Measurements from ENCODE around the gene C2CD3. TPM values are rescaled to one million over a fixed set of nuclear protein-coding genes. Genes with fewer than 3 reads are reported as not detected.

Gene C2CD3
- total and polyA plus RNA-seq, 2 of the 4 experiments (the other 2 are of a cell fraction), result 11.1 to 19.2 TPM

GRCh38 chr11:73982990-73983740, 187.6 kb downstream of the C2CD3 start:
- BruUV-seq (replicated peaks), result no TSS peak
- peak overlapping the region; percentile 38 to 89 for H4K8ac ChIP-seq (ENCODE audit: low read depth in 2 of 2, low read length in 2 of 2)

More at GRCh38 chr11:73982990-73983740, 187.6 kb downstream of the C2CD3 start:
- Histone ChIP-seq H4K91ac (ENCODE audit: insufficient read depth, low read depth, low read length) (peak overlapping the region; percentile 91), H2BK15ac (ENCODE audit: low read depth, low read length) (peak overlapping the region; percentile 63; the same call in 1 of the 3 replicates), H4K5ac (ENCODE audit: low read depth, low read length) (peak overlapping the region; percentile 1; the same call in 1 of the 2 replicates), H3K9me1 (ENCODE audit: insufficient read depth, low read length) (peaks cover 9% of the 10 kb centered on the region; the same call in 1 of the 2 replicates), H3K27me3 (ENCODE audit: control insufficient read depth, insufficient read depth, low read length) (no peaks in the 10 kb centered on the region), H3K56ac (ENCODE audit: extremely low read depth, insufficient read depth, low read length) (peak overlapping the region; percentile 25; the same call in 1 of the 2 replicates), H3K9me3 (ENCODE audit: control insufficient read depth, insufficient read depth, low read length) (no peaks in the 10 kb centered on the region), H3K4ac (ENCODE audit: low read depth, low read length) (peak overlapping the region; percentile 59), H3K23ac (ENCODE audit: low read depth, low read length) (peak overlapping the region; percentile 44; the same call in 1 of the 2 replicates), H2BK20ac (ENCODE audit: low read depth, low read length) (no peak overlapping the region), H3K27ac (ENCODE audit: insufficient read depth, low read length) (peak overlapping the region; percentile 29), H2BK5ac (ENCODE audit: low read depth, low read length, poor library complexity, severe bottlenecking) (peak overlapping the region; percentile 49), H2AFZ (replicated peaks; ENCODE audit: low read length, poor library complexity) (peak overlapping the region; percentile 99), H3K36me3 (ENCODE audit: control insufficient read depth, insufficient read depth, low read length) (no peaks in the 10 kb centered on the region), H2BK120ac (ENCODE audit: low read depth, low read length) (peak overlapping the region; percentile 27; the same call in 1 of the 2 replicates), H3K9ac (ENCODE audit: low read depth, low read length) (peak overlapping the region; percentile 22; the same call in 1 of the 2 replicates), H3K18ac (ENCODE audit: low read depth, low read length) (0 out of 2 replicates have a peak overlapping the region, but pooled peaks have one; percentile 0), H3K4me3 (ENCODE audit: insufficient read depth, low read depth, low read length) (peak overlapping the region; percentile 58), H3K79me1 (ENCODE audit: low read depth in 1 of 2, low read length in 2 of 2) (0 out of 4 replicates have a peak, but pooled peaks cover 0 to 10% of the 10 kb centered on the region in 2 experiments), H2AK9ac (replicated peaks; ENCODE audit: low read depth, low read length, poor library complexity) (peak overlapping the region; percentile 94), H4K20me1 (ENCODE audit: insufficient read depth, low read length) (peaks cover 3% of the 10 kb centered on the region; the same call in 1 of the 2 replicates), H3K4me1 (ENCODE audit: control insufficient read depth, insufficient read depth, low read length) (no peaks in the 10 kb centered on the region; the same call in 1 of the 2 replicates), H3K14ac (replicated peaks; ENCODE audit: low read depth, low read length) (peak overlapping the region; percentile 54), H3K4me2 (ENCODE audit: low read depth, low read length) (peak overlapping the region; percentile 82), H2AK5ac (ENCODE audit: low read depth, low read length) (peak overlapping the region; percentile 16; the same call in 1 of the 2 replicates)
- no peak; the same call in 1 of the 2 replicates for TF ChIP-seq MXI1 (IDR thresholded peaks at IDR 0.05; ENCODE audit: borderline replicate concordance, low read depth, low read length)
- peak; percentile 80 for TF ChIP-seq RCOR1 (IDR thresholded peaks at IDR 0.05; ENCODE audit: insufficient replicate concordance, low read length)
- peak; percentile 43; the same call in 1 of the 2 replicates for TF ChIP-seq POLR2A (IDR thresholded peaks at IDR 0.05; ENCODE audit: low read depth, low read length)
- TF ChIP-seq, protein P1, sequence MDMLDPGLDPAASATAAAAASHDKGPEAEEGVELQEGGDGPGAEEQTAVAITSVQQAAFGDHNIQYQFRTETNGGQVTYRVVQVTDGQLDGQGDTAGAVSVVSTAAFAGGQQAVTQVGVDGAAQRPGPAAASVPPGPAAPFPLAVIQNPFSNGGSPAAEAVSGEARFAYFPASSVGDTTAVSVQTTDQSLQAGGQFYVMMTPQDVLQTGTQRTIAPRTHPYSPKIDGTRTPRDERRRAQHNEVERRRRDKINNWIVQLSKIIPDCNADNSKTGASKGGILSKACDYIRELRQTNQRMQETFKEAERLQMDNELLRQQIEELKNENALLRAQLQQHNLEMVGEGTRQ (IDR thresholded peaks at IDR 0.05; ENCODE audit: low read depth, low read length), result peak; percentile 65
- TF ChIP-seq RFX5 (IDR thresholded peaks at IDR 0.05; ENCODE audit: low read depth, low read length), result 0 out of 2 replicates have a peak, but pooled peaks have one; percentile 8
- no peak for TF ChIP-seq ELK1 (IDR thresholded peaks at IDR 0.05; ENCODE audit: borderline replicate concordance, low read depth, low read length)
- 0 out of 2 replicates have a peak, but pooled peaks have one; percentile 32 for TF ChIP-seq MAZ (IDR thresholded peaks at IDR 0.05; ENCODE audit: borderline replicate concordance, low read depth, low read length)
- TF ChIP-seq RAD21 (IDR thresholded peaks at IDR 0.05; ENCODE audit: low read length), result no peak
- no peak for TF ChIP-seq CEBPB (IDR thresholded peaks at IDR 0.05; ENCODE audit: low read depth, low read length)
- TF ChIP-seq SMC3 (IDR thresholded peaks at IDR 0.05; ENCODE audit: low read depth, low read length), result no peak
- no peak for TF ChIP-seq CTCF (conservative IDR thresholded peaks at IDR 0.05; ENCODE audit: low read depth, low read length)
- peak; percentile 89 for TF ChIP-seq BHLHE40 (IDR thresholded peaks at IDR 0.05; ENCODE audit: low read depth, low read length)
- TF ChIP-seq MAFK (IDR thresholded peaks at IDR 0.05; ENCODE audit: low read depth, low read length), result no peak
- ChIA-PET CTCF (no interaction called here), POLR2A (ENCODE audit: unreplicated experiment) (no interaction called here)
- in situ Hi-C loops (cut with MboI; ENCODE audit: low sequenced_read_pairs), result no loop called here
- intact Hi-C loops (cut with micrococcal nuclease), result loop anchor here (10.0 kb wide), 1 partner anchor 332 kb away; the partner anchor contains the start of gene P4HA3
- peak; percentile 93 for ATAC-seq (ENCODE audit: low read depth)
- DNase-seq, result peak; percentile 85
- 2% methylated on average over 20 of the region's 56 CpGs; no CpG with 5 or more reads in 1 of the 2 experiments for whole genome bisulfite sequencing, 2 experiments (ENCODE audit: extremely low coverage in 2 of 2, insufficient read length in 1 of 2)
- dilution Hi-C loops (cut with HindIII; ENCODE audit: low sequenced_read_pairs, unreplicated experiment), result no loop called here
